ENCODE results near the gene TDRD3. TPM values are rescaled to one million over a fixed set of nuclear protein-coding genes. Genes with fewer than 3 reads are reported as not detected.

TDRD3 gene
- polyA plus RNA-seq, 1 of the 3 experiments (the other 2 are of a cell fraction): 3.8 TPM

DNA sequence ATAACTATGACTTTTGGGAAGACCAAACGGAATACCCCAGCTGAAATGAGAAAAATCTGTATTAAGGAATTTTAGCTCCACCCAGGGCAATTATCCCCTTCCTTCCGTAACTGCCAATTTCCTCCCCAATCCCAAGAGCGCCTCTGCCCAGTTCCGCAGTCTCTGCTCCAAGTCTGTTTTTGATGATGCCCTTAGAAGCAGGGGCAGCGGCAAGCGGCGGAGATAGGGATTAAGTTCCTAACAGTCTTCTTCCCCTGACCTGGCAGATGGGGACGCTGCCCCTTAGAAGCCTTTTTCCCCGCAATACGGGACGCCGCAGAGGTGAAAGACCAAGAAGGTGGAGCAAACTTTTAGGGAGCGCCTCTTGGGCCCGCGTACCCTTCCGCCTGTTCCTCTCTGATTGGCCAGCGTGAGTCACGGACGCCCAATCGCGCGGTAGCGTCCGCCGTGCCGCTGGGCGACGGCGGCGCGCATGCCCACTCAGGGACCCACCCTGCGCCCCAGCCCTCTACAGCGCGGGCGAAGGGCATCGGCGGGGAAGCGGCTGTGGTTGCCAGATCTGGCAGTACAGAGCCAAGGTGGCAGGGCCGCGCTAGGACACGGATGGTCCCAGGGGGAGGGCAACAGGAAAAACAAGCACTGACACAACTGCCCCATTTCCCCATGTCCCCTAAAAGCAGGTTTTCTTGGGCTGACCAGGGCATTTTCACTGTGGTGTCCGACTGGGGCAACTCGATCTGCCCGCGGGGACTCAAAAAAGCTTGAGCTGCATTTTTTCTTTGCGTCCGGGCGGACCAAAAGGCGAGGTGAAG, 843 bp upstream of the TDRD3 start (continued):
- TF ChIP-seq, protein P1, sequence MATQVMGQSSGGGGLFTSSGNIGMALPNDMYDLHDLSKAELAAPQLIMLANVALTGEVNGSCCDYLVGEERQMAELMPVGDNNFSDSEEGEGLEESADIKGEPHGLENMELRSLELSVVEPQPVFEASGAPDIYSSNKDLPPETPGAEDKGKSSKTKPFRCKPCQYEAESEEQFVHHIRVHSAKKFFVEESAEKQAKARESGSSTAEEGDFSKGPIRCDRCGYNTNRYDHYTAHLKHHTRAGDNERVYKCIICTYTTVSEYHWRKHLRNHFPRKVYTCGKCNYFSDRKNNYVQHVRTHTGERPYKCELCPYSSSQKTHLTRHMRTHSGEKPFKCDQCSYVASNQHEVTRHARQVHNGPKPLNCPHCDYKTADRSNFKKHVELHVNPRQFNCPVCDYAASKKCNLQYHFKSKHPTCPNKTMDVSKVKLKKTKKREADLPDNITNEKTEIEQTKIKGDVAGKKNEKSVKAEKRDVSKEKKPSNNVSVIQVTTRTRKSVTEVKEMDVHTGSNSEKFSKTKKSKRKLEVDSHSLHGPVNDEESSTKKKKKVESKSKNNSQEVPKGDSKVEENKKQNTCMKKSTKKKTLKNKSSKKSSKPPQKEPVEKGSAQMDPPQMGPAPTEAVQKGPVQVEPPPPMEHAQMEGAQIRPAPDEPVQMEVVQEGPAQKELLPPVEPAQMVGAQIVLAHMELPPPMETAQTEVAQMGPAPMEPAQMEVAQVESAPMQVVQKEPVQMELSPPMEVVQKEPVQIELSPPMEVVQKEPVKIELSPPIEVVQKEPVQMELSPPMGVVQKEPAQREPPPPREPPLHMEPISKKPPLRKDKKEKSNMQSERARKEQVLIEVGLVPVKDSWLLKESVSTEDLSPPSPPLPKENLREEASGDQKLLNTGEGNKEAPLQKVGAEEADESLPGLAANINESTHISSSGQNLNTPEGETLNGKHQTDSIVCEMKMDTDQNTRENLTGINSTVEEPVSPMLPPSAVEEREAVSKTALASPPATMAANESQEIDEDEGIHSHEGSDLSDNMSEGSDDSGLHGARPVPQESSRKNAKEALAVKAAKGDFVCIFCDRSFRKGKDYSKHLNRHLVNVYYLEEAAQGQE (IDR thresholded peaks at IDR 0.05; ENCODE audit: low read depth, low read length): no peak
- TF ChIP-seq RFX5 (IDR thresholded peaks at IDR 0.05; ENCODE audit: low read length): no peak; the same call in 1 of the 2 replicates
- TF ChIP-seq EZH2phosphoT487 (IDR thresholded peaks at IDR 0.05; ENCODE audit: borderline replicate concordance, low read depth): no peak
- TF ChIP-seq SIN3A (IDR thresholded peaks at IDR 0.05; ENCODE audit: borderline replicate concordance, low read depth, low read length): peak; percentile 34; the same call in 1 of the 2 replicates
- TF ChIP-seq SMC3 (IDR thresholded peaks at IDR 0.05; ENCODE audit: low read depth, low read length): no peak
- peak; percentile 73 for TF ChIP-seq GABPA (IDR thresholded peaks at IDR 0.05; ENCODE audit: low read depth)
- TF ChIP-seq EP300 (IDR thresholded peaks at IDR 0.05; ENCODE audit: borderline replicate concordance in 1 of 2, low read depth in 1 of 2, low read length in 1 of 2): no peak
- 0 out of 2 replicates have a peak, but pooled peaks have one; percentile 21 for TF ChIP-seq TEAD4 (IDR thresholded peaks at IDR 0.05; ENCODE audit: borderline replicate concordance, insufficient read depth)
- TF ChIP-seq RAD21 (IDR thresholded peaks at IDR 0.05; ENCODE audit: low read length): no peak
- no peak for TF ChIP-seq FOXJ3 (CRISPR knock-in tag; IDR thresholded peaks at IDR 0.05)
- TF ChIP-seq GATA2 (CRISPR knock-in tag; IDR thresholded peaks at IDR 0.05): no peak

DNA sequence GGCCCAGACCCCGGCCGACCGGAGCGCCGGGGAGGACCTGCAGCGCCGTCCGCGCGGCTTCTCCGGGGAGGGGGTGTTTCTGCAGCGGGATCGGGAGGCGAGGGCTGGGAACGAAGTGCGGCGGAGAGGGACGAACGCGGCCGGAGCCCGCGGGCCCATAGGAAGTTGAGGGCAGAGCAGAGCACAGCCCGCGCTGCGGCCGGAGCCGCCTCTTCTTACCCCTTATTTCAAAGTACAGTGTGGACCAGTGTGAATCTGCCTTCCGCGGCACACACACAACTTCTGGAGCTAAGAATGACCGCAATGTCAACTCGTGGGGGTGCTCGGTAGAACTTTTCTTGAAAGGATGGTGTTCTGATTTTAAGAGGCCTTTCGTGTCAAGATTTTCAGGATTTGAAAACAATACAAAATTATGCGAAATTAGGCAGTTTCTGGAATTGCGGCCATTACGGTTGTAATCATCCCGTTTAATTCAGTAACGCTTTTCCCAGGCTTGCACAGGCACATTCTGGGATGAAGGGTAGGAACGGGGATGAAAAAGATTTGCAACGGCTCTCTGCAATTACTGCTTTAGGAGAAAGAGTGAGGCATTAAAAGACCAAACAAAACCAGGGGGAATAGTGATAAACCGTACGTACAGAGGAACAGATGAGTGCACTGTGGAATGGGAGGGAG, 821 bp downstream of the TDRD3 start:
- Histone ChIP-seq H3K9me3 (no peaks in the 10 kb centered on the region), H3K9me2 (no peaks in the 10 kb centered on the region), H2AFZ (ENCODE audit: low read depth) (peak overlapping the region; percentile 85), H3K9ac (peak overlapping the region; percentile 89), H3K27ac (ENCODE audit: low read depth in 2 of 2, low read length in 1 of 2) (peak overlapping the region; percentile 84 to 97), H3K27me3 (ENCODE audit: insufficient read depth) (no peaks in the 10 kb centered on the region), H3K4me1 (ENCODE audit: control insufficient read depth in 1 of 2, insufficient read depth in 2 of 2, low read depth in 1 of 2, low read length in 1 of 2) (peaks cover 3 to 8% of the 10 kb centered on the region in 2 experiments; a peak in 2 of 4 replicates), H3K4me2 (peak overlapping the region; percentile 80), H3K79me2 (ENCODE audit: insufficient read depth) (peaks cover 46% of the 10 kb centered on the region), H3K36me3 (replicated peaks in 1 of 2; ENCODE audit: control insufficient read depth in 1 of 2, insufficient read depth in 2 of 2, low read length in 1 of 2) (no peaks in the 10 kb centered on the region), H3F3A (replicated peaks; ENCODE audit: insufficient read depth) (peaks cover 16% of the 10 kb centered on the region), H3K4me3 (ENCODE audit: low read depth in 2 of 2, low read length in 1 of 2) (peak overlapping the region; percentile 78 to 84), H4K20me1 (ENCODE audit: insufficient read depth) (no peaks in the 10 kb centered on the region)
- peak; percentile 26 for DNase-seq
- ChIA-PET CTCF (interaction anchor here (1.5 to 4.0 kb wide), 5 partner anchors 17 to 51 kb away, joined by 6 to 14 read pairs (median 7); no protein-coding TSS in a partner anchor), POLR2A (interaction anchor here (0.6 kb wide), 1 partner anchor 669 kb away, joined by 3 read pairs; no protein-coding TSS in a partner anchor)
- WGBS (ENCODE audit: low lambda C conversion rate): 1% methylated on average over 24 of the region's 43 CpGs
- TF ChIP-seq, protein P2, sequence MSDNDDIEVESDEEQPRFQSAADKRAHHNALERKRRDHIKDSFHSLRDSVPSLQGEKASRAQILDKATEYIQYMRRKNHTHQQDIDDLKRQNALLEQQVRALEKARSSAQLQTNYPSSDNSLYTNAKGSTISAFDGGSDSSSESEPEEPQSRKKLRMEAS (IDR thresholded peaks at IDR 0.05; ENCODE audit: low read depth): no peak
- TF ChIP-seq TAF1 (IDR thresholded peaks at IDR 0.05; ENCODE audit: borderline replicate concordance, low read depth, low read length): peak; percentile 57; the same call in 1 of the 2 replicates
- TF ChIP-seq RCOR1 (IDR thresholded peaks at IDR 0.05; ENCODE audit: low read length): 0 out of 2 replicates have a peak, but pooled peaks have one; percentile 6
- TF ChIP-seq, protein P3, sequence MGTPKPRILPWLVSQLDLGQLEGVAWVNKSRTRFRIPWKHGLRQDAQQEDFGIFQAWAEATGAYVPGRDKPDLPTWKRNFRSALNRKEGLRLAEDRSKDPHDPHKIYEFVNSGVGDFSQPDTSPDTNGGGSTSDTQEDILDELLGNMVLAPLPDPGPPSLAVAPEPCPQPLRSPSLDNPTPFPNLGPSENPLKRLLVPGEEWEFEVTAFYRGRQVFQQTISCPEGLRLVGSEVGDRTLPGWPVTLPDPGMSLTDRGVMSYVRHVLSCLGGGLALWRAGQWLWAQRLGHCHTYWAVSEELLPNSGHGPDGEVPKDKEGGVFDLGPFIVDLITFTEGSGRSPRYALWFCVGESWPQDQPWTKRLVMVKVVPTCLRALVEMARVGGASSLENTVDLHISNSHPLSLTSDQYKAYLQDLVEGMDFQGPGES (IDR thresholded peaks at IDR 0.05; ENCODE audit: low read depth, low read length): no peak
- no peak for TF ChIP-seq SIN3A (IDR thresholded peaks at IDR 0.05; ENCODE audit: borderline replicate concordance, low read depth, low read length)
- TF ChIP-seq RFX5 (IDR thresholded peaks at IDR 0.05; ENCODE audit: low read length): no peak
- no peak for TF ChIP-seq NRF1 (IDR thresholded peaks at IDR 0.05; ENCODE audit: low read depth, low read length)
- no peak for TF ChIP-seq NFIC (IDR thresholded peaks at IDR 0.05; ENCODE audit: borderline replicate concordance)
- TF ChIP-seq MEF2A (IDR thresholded peaks at IDR 0.05; ENCODE audit: borderline replicate concordance, low read depth): no peak
- TF ChIP-seq FOSL2 (IDR thresholded peaks at IDR 0.05; ENCODE audit: borderline replicate concordance, low read depth): no peak
- no peak for TF ChIP-seq POLR2AphosphoS5 (IDR thresholded peaks at IDR 0.05; ENCODE audit: low read depth, low read length)
- TF ChIP-seq SMC3 (IDR thresholded peaks at IDR 0.05; ENCODE audit: low read depth, low read length): no peak
- no peak for TF ChIP-seq ZBTB33 (IDR thresholded peaks at IDR 0.05; ENCODE audit: borderline replicate concordance, low read depth)
- TF ChIP-seq RAD21 (IDR thresholded peaks at IDR 0.05; ENCODE audit: low read length): no peak
- TF ChIP-seq GATA2 (CRISPR knock-in tag; IDR thresholded peaks at IDR 0.05): no peak
